ACHN (cell line): ENCODE data around the gene KRTAP2-1.
"Not testable (repeated sequence)": the region's sequence is repeated elsewhere in the genome, so short reads cannot be mapped to it uniquely, and the experiment has no call there.

Experiments
- DNase-seq: peaks from one replicate; pipeline ENCODE4 v3.0.0-alpha.2; 2015
- in situ Hi-C: cut with HindIII; loops from 2 replicates; pipeline ENCODE4 v1.10.0; 2017; ENCODE audit warnings: low sequenced_read_pairs, low pct_ligation_motif_present, low pct_unique_long_range_greater_than_20kb

KRTAP2-1 gene

GRCh38 chr17:41019415-41019814 lies 27.7 kb downstream of the KRTAP2-1 start:
- in situ Hi-C loops: no loop called here
- no peak for DNase-seq

DNA sequence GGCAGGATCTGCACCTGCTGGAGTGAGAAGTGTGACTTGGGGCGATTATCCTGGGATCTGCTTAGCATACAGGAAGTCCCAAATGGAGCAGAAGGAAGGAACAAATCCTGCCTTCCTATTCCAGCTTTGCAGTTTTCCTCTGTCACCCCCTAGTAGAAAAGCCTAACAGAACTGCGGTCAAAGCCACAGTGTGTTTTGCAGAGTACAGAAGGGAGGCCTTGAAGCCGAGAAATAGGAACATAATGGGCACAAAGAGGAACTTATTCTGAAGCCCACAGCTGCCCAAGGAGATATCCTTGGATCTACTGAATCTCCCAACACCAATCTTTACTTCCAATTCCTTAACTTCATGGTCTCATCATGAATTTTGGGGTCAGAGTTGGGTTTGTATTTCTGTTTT lies 28.6 kb downstream of the KRTAP2-1 start:
- DNase-seq: no peak
- in situ Hi-C loops: no loop called here

DNA sequence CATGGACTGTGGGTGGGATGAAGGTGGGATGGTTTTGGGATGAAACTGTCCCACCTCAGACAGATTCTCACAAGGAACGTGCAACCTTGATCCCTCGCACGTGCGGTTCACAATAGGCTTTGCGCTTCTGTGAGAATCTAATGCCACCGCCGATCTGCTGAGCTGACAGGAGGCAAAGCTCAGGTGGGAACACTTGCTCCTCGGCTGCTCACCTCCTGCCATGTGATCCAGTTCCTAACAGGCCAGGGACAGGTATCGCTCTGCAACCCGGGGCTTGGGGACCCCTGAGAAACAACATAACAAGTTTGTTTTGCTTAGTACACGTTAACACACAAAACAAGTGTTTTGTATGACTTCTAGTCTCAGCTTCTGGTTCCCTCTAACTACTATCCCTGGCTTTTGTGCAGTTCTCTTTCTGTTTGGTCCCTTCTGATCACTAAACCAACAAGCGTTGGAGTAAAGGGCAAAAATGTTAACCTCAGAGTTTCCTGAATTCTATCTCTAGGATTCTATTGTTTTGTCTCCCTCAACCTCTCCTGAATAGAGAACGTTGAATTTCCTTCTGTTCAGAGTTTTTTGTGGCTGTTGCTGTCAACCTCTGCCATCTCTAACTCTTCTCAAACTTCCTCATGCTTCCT lies 30.4 kb downstream of the KRTAP2-1 start:
- in situ Hi-C loops: no loop called here
- DNase-seq: no peak

DNA sequence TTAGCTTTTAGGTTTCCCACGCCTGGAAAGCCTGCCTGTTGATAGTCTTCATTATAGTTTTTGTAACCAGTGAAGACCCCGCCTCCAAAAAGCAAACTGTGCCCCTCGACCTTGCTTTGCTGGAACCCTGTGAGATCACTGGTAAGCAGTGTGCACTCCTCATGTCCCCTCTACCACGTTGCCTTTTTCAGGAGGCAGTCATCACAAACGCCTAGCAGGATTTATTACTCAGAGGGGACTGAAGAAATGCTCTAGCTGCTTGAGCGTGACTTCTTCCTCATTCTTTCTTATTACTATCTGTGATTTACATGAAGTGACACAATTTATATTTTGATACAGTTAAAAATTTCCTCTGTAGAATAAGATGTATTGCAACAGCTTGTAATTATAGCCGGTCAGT lies 31.7 kb downstream of the KRTAP2-1 start:
- DNase-seq: no peak
- in situ Hi-C loops: no loop called here

- no peak for DNase-seq
- in situ Hi-C loops: no loop called here
Measured at GRCh38 chr17:41013606-41014005, 33.5 kb downstream of the KRTAP2-1 start.

DNA sequence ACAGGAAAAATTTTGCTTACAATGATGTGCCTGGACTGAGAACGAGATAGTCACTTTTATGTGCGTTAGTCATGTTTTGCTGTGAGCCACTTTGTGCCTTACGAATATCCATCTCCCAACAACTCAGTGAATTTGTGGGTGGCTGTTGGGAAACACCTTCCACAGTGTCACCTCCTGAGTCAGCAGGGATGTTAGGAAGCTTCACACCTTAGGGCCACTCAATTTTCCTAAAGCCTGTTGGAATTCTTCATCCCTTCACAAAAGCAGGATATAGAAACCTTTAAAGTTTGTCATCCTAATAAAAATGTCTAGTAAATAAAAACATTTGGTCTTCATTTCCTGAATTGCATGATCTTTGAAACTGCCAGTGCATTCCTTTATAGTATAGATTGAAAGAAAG lies 33.9 kb downstream of the KRTAP2-1 start:
- in situ Hi-C loops: no loop called here

GRCh38 chr17:41012326-41013120 lies 34.6 kb downstream of the KRTAP2-1 start:
- no peak for DNase-seq
- in situ Hi-C loops: no loop called here

More for the DNA sequence above, 33.9 kb downstream of the KRTAP2-1 start:
- no peak for DNase-seq

DNA sequence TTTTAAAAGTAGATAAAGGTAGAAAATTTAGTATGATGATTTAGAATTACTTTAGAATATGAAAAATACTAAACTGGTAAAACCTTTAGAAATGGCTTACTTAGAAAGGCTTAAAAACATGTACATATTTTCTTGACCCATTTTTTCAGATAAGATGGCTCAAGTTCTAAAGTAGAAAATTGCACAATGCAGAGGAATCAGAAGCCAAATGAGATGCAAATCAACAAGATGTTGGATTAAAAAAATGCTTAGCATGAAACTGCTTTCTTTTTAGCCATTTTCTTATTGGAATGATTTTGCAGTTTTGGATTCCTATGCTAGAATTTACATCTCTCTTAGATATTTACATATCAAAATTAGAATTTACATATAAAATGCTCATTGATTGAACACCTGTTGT lies 36.7 kb downstream of the KRTAP2-1 start:
- DNase-seq: no peak
- in situ Hi-C loops: no loop called here

- in situ Hi-C loops: no loop called here
- no peak for DNase-seq
Measured at GRCh38 chr17:41009936-41010335, 37.2 kb downstream of the KRTAP2-1 start.

DNA sequence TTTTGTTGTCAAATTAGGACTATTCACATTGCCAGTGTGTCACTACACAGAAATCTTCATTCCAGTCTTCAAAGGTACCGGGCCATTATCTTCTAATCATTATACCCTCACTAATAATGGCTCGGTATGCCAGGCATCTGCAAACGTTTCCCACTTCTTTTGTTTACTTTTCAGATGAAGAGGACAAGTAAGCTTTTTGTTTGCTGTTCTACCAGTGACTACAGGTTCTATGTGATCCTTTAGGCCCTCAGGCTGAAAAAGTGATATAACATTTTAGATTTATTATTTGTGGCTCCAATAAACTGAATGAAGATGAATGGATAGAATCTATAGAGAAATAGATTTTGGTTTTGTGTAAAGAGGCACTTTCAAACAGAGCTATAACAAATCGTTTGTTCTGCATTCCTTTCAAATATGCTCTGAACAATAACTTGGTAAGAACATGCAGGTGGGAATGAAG lies 37.8 kb downstream of the KRTAP2-1 start:
- no peak for DNase-seq
- in situ Hi-C loops: no loop called here

- DNase-seq: no peak
- in situ Hi-C loops: no loop called here
Measured at GRCh38 chr17:41008811-41009210, 38.3 kb downstream of the KRTAP2-1 start, which contains the start of gene KRTAP3-1. Gene KRTAP3-1 (minus strand): TSS chr17:41009128. CDS start chr17:41009074, 54 bp downstream.

DNA sequence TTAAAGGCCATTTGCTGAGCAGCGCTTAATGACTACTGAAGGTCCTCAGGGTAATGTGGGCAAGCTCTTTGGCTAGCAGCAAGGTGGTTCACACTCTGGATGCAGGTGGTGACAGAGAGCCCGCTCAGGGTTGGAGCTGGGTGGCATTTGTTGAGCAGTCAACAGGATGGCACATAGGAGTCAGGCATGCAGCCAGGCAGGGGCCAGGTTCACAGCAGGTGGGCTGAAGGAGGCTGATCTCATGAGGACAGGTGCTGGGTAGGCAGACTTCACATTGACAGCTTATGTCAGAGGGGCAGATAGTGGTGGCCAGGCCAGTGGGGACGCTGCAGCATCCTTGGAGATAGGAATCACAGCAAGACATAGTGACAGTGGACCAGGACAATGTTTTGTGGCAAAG lies 42.7 kb downstream of the KRTAP2-1 start:
- in situ Hi-C loops: no loop called here
- no peak for DNase-seq

DNA sequence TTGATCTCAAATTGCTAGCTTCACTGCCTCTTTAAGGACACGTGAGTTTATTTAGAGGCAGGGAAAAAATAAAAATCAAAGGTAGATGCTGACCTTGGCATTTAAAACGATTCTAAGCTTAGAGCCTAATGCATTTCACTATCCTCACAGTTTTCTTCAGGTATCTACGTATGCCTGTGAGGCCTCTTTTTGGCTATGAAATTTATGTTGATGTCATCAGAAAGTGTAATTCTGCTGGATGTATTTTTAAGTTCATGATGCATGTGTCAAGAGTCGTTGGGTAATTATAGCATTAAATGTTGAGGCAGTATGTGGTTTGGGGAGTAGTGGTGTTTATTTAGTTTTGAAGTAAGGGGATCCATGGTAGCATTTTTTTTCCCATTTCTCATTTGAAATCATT lies 43.2 kb downstream of the KRTAP2-1 start:
- in situ Hi-C loops: no loop called here
- DNase-seq: no peak

DNA sequence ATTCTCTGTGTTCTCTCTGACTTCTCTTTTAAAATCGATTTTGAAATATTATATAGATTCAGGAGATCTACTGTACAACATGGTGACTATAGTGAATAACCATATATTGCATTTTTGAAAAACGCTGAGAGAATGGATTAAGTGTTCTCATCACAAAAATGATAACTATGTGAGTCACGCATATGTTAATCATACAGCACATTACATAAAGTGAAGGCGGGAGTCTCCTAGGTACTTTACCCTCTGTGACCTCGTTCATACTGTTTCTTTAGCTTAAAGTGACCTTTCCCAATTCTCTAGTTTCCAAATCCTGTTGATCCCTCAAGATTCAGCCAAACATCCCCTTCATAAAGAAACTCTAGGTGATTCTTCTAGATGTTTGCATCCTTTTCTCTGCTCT lies 44.3 kb downstream of the KRTAP2-1 start:
- in situ Hi-C loops: no loop called here
- no peak for DNase-seq

GRCh38 chr17:41001795-41002194 lies 45.3 kb downstream of the KRTAP2-1 start:
- DNase-seq: no peak
- in situ Hi-C loops: no loop called here

DNA sequence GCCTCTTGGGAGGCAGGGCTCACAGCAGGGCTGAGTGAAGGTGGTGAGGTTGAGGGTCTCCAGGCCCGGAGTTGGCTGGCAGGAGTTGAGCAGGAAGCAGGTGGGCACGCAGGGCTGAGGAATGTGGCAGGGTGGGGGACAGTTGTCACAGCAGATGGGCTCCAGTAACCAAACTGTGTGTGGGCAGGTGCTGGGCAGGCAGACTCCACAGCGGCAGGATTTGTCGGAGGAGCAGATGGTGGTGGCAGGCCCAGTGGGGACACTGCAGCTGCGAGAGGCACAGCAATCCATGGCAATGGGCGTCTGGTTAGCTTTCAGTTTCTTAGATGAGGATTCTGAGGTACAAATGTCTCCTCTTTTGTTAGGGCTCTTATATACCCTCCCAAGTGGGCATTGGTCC lies 47.6 kb downstream of the KRTAP2-1 start, which contains the start of gene KRTAP3-2:
Gene KRTAP3-2 (minus strand): TSS at position 344 of the 400 bp plus-strand sequence. CDS start 53 bp downstream, at position 291.
- DNase-seq, in situ Hi-C loops: not testable (repeated sequence)

DNA sequence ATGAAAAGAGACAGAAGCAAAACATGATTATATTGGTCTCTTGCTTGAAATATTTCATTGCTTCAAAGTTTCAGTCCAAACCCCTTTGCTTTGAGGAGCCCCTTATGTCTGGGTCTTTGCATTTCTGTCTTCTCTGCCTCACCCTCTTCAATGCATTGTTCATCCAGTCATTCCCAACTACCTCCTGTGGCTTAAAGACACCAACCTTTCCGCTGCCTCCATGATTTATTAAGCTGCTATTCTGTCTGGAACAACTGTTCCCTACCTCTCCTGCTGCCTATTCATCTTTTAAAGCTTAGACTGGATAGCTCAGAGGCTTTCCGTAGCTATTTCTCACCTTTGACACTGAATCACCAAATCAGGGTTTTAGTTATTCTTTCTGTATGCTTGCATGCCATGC lies 49.8 kb downstream of the KRTAP2-1 start:
- no peak for DNase-seq
- in situ Hi-C loops: no loop called here

- in situ Hi-C loops: no loop called here
Measured at GRCh38 chr17:40996829-40997228, 50.3 kb downstream of the KRTAP2-1 start.

More at GRCh38 chr17:40996829-40997228, 50.3 kb downstream of the KRTAP2-1 start:
- no peak for DNase-seq
